Measurements from ENCODE around the gene CASP8.
"Not testable (repeated sequence)": the region's sequence is repeated elsewhere in the genome, so short reads cannot be mapped to it uniquely, and the experiment has no call there.

CASP8 gene

GRCh38 chr2:201231781-201232466 lies 28.4 kb upstream of the CASP8 start:
- Histone ChIP-seq H3K36me3 (ENCODE audit: control insufficient read depth in 2 of 2, insufficient read depth in 2 of 2, low read length in 2 of 2) (no peaks in the 10 kb centered on the region), H3K4me1 (ENCODE audit: control insufficient read depth in 2 of 2, insufficient read depth in 2 of 2, low read length in 2 of 2) (peaks cover 26 to 43% of the 10 kb centered on the region in 2 donors), H3K4me3 (ENCODE audit: low read length in 2 of 2) (peak overlapping the region; percentile 48 to 81), H3K9me3 (ENCODE audit: control insufficient read depth in 2 of 2, low read length in 2 of 2) (no peaks in the 10 kb centered on the region), H3K27ac (ENCODE audit: low read depth in 2 of 2, low read length in 2 of 2) (peak overlapping the region; percentile 83 to 89), H3K27me3 (ENCODE audit: control insufficient read depth in 2 of 2, insufficient read depth in 2 of 2, low read length in 2 of 2) (no peaks in the 10 kb centered on the region), H3K9ac (ENCODE audit: low read depth in 1 of 2, low read length in 2 of 2) (peak overlapping the region in 1 of 2 donors; percentile 39)

- H3K9ac ChIP-seq (ENCODE audit: low read depth in 1 of 2, low read length in 2 of 2), result peak overlapping the region; percentile 37 to 90
- H3K27ac ChIP-seq (ENCODE audit: low read depth in 2 of 2, low read length in 2 of 2), result peak overlapping the region; percentile 83 to 89
- peak overlapping the region; percentile 48 to 81 for H3K4me3 ChIP-seq (ENCODE audit: low read length in 2 of 2)
- H3K4me1 ChIP-seq (ENCODE audit: control insufficient read depth in 2 of 2, insufficient read depth in 2 of 2, low read length in 2 of 2), result peaks cover 26 to 39% of the 10 kb centered on the region in 2 donors
- H3K36me3 ChIP-seq (ENCODE audit: control insufficient read depth in 2 of 2, insufficient read depth in 2 of 2, low read length in 2 of 2), result no peaks in the 10 kb centered on the region
- no peaks in the 10 kb centered on the region for H3K27me3 ChIP-seq (ENCODE audit: control insufficient read depth in 2 of 2, insufficient read depth in 2 of 2, low read length in 2 of 2)
- H3K9me3 ChIP-seq (ENCODE audit: control insufficient read depth in 2 of 2, low read length in 2 of 2), result no peaks in the 10 kb centered on the region
Measured at GRCh38 chr2:201232467-201232815, 27.9 kb upstream of the CASP8 start.

GRCh38 chr2:201233192-201233811 lies 27.0 kb upstream of the CASP8 start:
- Histone ChIP-seq H3K9me3 (ENCODE audit: control insufficient read depth in 2 of 2, low read length in 2 of 2) (no peaks in the 10 kb centered on the region), H3K27ac (ENCODE audit: low read depth in 2 of 2, low read length in 2 of 2) (peak overlapping the region; percentile 83 to 89), H3K4me3 (ENCODE audit: low read length in 2 of 2) (peak overlapping the region; percentile 56 to 81), H3K36me3 (ENCODE audit: control insufficient read depth in 2 of 2, insufficient read depth in 2 of 2, low read length in 2 of 2) (peaks cover 0 to 3% of the 10 kb centered on the region in 2 donors), H3K27me3 (ENCODE audit: control insufficient read depth in 2 of 2, insufficient read depth in 2 of 2, low read length in 2 of 2) (no peaks in the 10 kb centered on the region), H3K4me1 (ENCODE audit: control insufficient read depth in 2 of 2, insufficient read depth in 2 of 2, low read length in 2 of 2) (peaks cover 26 to 33% of the 10 kb centered on the region in 2 donors), H3K9ac (ENCODE audit: low read depth in 1 of 2, low read length in 2 of 2) (peak overlapping the region; percentile 78 to 90)

GRCh38 chr2:201233812-201234662 lies 26.3 kb upstream of the CASP8 start:
- H3K27me3 ChIP-seq (ENCODE audit: control insufficient read depth in 2 of 2, insufficient read depth in 2 of 2, low read length in 2 of 2), result no peaks in the 10 kb centered on the region
- peaks cover 0 to 3% of the 10 kb centered on the region in 2 donors for H3K36me3 ChIP-seq (ENCODE audit: control insufficient read depth in 2 of 2, insufficient read depth in 2 of 2, low read length in 2 of 2)
- H3K4me1 ChIP-seq (ENCODE audit: control insufficient read depth in 2 of 2, insufficient read depth in 2 of 2, low read length in 2 of 2), result peaks cover 20 to 26% of the 10 kb centered on the region in 2 donors
- H3K9me3 ChIP-seq (ENCODE audit: control insufficient read depth in 2 of 2, low read length in 2 of 2), result no peaks in the 10 kb centered on the region
- peak overlapping the region; percentile 78 to 90 for H3K9ac ChIP-seq (ENCODE audit: low read depth in 1 of 2, low read length in 2 of 2)
- peak overlapping the region; percentile 56 to 81 for H3K4me3 ChIP-seq (ENCODE audit: low read length in 2 of 2)
- peak overlapping the region; percentile 83 to 89 for H3K27ac ChIP-seq (ENCODE audit: low read depth in 2 of 2, low read length in 2 of 2)

- Histone ChIP-seq H3K27me3 (ENCODE audit: control insufficient read depth in 2 of 2, insufficient read depth in 2 of 2, low read length in 2 of 2) (no peaks in the 10 kb centered on the region), H3K27ac (ENCODE audit: low read depth in 2 of 2, low read length in 2 of 2) (peak overlapping the region; percentile 12 to 89), H3K36me3 (ENCODE audit: control insufficient read depth in 2 of 2, insufficient read depth in 2 of 2, low read length in 2 of 2) (peaks cover 0 to 3% of the 10 kb centered on the region in 2 donors), H3K9ac (ENCODE audit: low read depth in 1 of 2, low read length in 2 of 2) (peak overlapping the region in 1 of 2 donors; percentile 78), H3K9me3 (ENCODE audit: control insufficient read depth in 2 of 2, low read length in 2 of 2) (no peaks in the 10 kb centered on the region), H3K4me1 (ENCODE audit: control insufficient read depth in 2 of 2, insufficient read depth in 2 of 2, low read length in 2 of 2) (peaks cover 19 to 23% of the 10 kb centered on the region in 2 donors), H3K4me3 (ENCODE audit: low read length in 2 of 2) (peak overlapping the region; percentile 56 to 81)
Measured at GRCh38 chr2:201234663-201235135, 25.6 kb upstream of the CASP8 start.

- peaks cover 19 to 23% of the 10 kb centered on the region in 2 donors for H3K4me1 ChIP-seq (ENCODE audit: control insufficient read depth in 2 of 2, insufficient read depth in 2 of 2, low read length in 2 of 2)
Measured at GRCh38 chr2:201235860-201236811, 24.2 kb upstream of the CASP8 start.

GRCh38 chr2:201237486-201238123 lies 22.7 kb upstream of the CASP8 start:
- no peak overlapping the region for H3K9ac ChIP-seq (ENCODE audit: low read depth in 1 of 2, low read length in 2 of 2)
- no peaks in the 10 kb centered on the region for H3K9me3 ChIP-seq (ENCODE audit: control insufficient read depth in 2 of 2, low read length in 2 of 2)
- H3K27ac ChIP-seq (ENCODE audit: low read depth in 2 of 2, low read length in 2 of 2), result no peak overlapping the region

More at GRCh38 chr2:201235860-201236811, 24.2 kb upstream of the CASP8 start:
- Histone ChIP-seq H3K36me3 (ENCODE audit: control insufficient read depth in 2 of 2, insufficient read depth in 2 of 2, low read length in 2 of 2) (peaks cover 0 to 3% of the 10 kb centered on the region in 2 donors), H3K9me3 (ENCODE audit: control insufficient read depth in 2 of 2, low read length in 2 of 2) (no peaks in the 10 kb centered on the region), H3K4me3 (ENCODE audit: low read length in 2 of 2) (peak overlapping the region; percentile 30 to 55), H3K9ac (ENCODE audit: low read depth in 1 of 2, low read length in 2 of 2) (peak overlapping the region; percentile 34 to 38), H3K27ac (ENCODE audit: low read depth in 2 of 2, low read length in 2 of 2) (no peak overlapping the region), H3K27me3 (ENCODE audit: control insufficient read depth in 2 of 2, insufficient read depth in 2 of 2, low read length in 2 of 2) (no peaks in the 10 kb centered on the region)

GRCh38 chr2:201239167-201239935 lies 21.0 kb upstream of the CASP8 start:
- H3K27me3 ChIP-seq (ENCODE audit: control insufficient read depth in 2 of 2, insufficient read depth in 2 of 2, low read length in 2 of 2); H3K9me3 ChIP-seq (ENCODE audit: control insufficient read depth in 2 of 2, low read length in 2 of 2); H3K36me3 ChIP-seq (ENCODE audit: control insufficient read depth in 2 of 2, insufficient read depth in 2 of 2, low read length in 2 of 2): not testable (repeated sequence)
- Histone ChIP-seq H3K9ac (ENCODE audit: low read depth in 1 of 2, low read length in 2 of 2) (peak overlapping the region in 1 of 2 donors; percentile 38), H3K4me1 (ENCODE audit: control insufficient read depth in 2 of 2, insufficient read depth in 2 of 2, low read length in 2 of 2) (peaks cover 11 to 12% of the 10 kb centered on the region in 2 donors), H3K4me3 (ENCODE audit: low read length in 2 of 2) (peak overlapping the region in 1 of 2 donors; percentile 23), H3K27ac (ENCODE audit: low read depth in 2 of 2, low read length in 2 of 2) (peak overlapping the region; percentile 1 to 19)

More at GRCh38 chr2:201237486-201238123, 22.7 kb upstream of the CASP8 start:
- Histone ChIP-seq H3K4me3 (ENCODE audit: low read length in 2 of 2) (no peak overlapping the region), H3K4me1 (ENCODE audit: control insufficient read depth in 2 of 2, insufficient read depth in 2 of 2, low read length in 2 of 2) (peaks cover 15% of the 10 kb centered on the region in 2 donors), H3K27me3 (ENCODE audit: control insufficient read depth in 2 of 2, insufficient read depth in 2 of 2, low read length in 2 of 2) (no peaks in the 10 kb centered on the region), H3K36me3 (ENCODE audit: control insufficient read depth in 2 of 2, insufficient read depth in 2 of 2, low read length in 2 of 2) (peaks cover 0 to 3% of the 10 kb centered on the region in 2 donors)
